ENCODE data around the gene EP300.

DNA sequence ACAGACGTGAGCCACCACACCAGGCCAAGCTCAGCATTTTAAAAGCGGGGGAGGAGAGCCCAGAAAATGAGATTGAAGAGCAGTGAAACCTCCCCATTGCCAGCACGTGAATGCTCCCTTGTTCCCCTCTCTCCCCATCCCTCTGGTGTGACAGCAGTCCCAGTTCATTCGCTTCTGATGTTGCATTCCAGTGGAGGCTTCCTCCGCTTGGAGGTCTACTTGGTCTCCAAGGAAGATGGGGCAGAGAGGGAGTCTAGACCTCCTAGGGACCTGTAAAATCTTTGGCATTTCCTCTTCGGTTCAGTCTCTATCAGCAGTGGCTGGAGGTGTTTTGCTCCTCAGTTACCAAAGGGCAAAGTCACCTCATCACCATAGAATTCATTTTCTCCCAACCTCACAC is 30.2 kb upstream of the EP300 start:
- TF ChIP-seq CTCF (IDR thresholded peaks at IDR 0.05): no peak
- TF ChIP-seq POLR2A (IDR thresholded peaks at IDR 0.05): no peak

Measured in right lobe of liver (tissue), 4 donors.